HG03565 (cell line): ENCODE results near the gene ADGRF4.

ENCODE experiments used
- ATAC-seq: cut with Tn5 transposase; IDR thresholded peaks from one replicate; pipeline ENCODE4 v1.9.1; 2021; ENCODE audit warnings: mild to moderate bottlenecking, moderate library complexity; ENCODE audit not compliant: unreplicated experiment

Gene ADGRF4

DNA sequence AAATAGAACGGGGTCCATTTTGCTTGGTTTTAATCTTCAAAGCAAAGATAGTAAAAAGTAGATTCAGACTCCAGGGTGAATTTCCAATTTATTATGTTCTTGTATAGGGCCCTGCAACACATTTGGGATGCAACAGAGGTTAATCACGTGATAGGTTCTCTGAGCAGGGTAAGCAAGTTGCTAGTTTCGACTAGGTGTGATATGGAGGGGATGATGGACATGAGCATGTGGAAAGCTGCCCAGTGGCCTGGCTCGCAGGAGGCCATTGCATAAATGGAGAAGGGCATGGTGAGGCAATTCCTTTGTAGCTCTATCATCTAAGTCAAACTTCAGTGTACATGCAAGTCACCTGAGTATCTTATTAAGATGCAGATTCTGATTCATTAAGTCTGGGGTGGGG lies 17.7 kb upstream of the ADGRF4 start:
- ATAC-seq, result no peak

DNA sequence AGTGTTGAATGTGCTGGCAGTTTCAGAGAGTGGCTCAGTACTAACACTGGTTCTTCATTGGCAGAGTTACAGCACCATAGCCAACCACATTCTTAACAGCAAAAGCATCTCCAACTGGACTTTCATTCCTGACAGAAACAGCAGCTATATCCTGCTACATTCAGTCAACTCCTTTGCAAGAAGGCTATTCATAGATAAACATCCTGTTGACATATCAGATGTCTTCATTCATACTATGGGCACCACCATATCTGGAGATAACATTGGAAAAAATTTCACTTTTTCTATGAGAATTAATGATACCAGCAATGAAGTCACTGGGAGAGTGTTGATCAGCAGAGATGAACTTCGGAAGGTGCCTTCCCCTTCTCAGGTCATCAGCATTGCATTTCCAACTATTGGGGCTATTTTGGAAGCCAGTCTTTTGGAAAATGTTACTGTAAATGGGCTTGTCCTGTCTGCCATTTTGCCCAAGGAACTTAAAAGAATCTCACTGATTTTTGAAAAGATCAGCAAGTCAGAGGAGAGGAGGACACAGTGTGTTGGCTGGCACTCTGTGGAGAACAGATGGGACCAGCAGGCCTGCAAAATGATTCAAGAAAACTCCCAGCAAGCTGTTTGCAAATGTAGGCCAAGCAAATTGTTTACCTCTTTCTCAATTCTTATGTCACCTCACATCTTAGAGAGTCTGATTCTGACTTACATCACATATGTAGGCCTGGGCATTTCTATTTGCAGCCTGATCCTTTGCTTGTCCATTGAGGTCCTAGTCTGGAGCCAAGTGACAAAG lies 17.0 kb upstream of the ADGRF4 start:
- ATAC-seq, result no peak

DNA sequence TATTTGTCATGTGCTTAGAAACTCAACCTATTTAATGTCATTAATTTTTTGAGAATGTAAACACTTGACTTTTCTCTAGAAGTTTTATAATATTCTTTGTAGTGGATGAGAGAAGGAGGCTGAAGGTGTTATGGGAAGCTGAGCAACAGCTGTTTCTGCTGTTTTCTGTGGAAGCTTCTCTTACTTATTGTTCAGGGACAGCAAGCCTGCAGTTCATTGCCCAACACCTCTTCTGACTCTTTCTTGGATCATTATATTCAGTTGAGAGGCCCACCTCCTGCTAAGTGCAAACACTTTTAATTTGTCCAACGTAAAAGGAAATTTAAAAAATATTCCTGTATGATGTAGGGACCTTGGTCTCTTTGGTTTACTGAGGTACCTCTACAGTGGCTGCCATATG lies 12.0 kb upstream of the ADGRF4 start:
- no peak for ATAC-seq

DNA sequence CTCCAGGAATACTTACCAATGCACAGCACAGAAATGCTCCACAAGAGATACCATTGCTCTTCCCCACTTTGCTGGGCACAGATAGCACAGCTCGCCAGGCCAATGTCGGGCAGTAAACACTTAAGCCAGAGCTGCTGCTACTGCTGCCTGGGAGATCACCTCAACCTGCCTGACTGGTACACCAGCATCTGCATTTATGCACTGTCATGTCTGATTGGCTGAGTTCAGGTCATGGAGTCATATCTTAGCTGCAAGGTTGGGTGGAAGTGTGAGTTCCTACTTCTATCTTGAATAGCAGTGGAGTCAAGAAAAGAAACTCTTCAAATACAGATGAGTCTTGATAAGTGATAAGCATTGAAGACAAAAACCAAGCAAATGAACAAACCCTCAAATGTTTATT lies 10.9 kb upstream of the ADGRF4 start:
- ATAC-seq, result no peak

DNA sequence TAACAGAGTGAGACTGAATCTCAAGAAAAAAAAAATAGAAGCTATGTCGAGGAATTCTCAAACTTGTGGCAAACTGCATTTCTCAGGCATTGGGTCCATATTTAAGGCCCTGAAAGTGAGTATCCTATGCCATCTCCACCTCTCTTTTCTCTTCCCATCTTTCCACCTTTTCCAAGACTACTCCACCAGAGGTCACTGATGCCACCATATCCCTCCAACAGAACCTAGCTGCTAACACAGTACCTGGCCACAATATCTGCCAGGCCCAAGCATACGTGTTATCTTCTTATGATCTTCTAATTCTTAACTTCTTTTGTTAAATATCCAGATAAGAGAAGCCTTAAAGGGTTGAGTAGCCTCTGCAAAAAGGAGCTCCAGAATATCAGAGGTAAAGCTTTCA lies 8.2 kb upstream of the ADGRF4 start:
- no peak for ATAC-seq

DNA sequence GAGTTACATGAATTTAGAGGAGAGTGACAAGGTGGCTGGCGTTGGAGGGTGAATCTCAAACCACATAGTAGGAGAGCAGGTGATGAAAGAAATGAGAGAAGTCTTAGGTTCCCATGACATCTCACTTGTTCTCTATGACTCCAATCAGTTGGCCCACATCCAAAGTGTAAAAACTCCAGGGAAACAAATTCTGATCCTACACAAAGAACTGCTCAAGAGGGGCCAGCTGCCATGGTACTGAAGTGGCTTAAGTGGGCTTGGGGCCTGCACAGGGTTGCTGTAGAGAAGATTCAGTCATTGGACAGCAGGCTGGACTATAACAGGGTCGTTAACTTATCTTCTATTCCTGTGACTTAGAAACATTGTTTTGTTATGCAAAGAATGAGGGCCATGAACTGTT lies 7.6 kb upstream of the ADGRF4 start:
- ATAC-seq, result no peak

DNA sequence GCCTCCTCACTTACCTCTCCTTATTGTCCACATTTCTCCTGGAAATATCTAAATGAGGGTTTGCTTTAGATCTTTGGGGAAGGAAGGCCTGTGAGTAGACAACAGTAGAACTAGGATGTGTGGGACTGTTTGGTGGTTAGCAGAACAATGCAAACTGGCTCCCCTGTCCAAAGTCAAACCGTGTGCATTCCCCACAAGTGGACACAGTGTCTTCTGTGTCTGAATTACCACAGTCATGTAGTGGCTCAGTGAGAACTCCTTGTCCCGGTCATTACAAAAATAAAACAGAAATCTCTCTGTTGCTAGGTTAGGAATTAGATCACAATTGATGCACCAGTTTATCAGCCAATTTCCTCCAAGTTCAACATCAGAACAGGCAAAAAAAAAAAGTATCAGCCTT lies 455 bp upstream of the ADGRF4 start:
- no peak for ATAC-seq

DNA sequence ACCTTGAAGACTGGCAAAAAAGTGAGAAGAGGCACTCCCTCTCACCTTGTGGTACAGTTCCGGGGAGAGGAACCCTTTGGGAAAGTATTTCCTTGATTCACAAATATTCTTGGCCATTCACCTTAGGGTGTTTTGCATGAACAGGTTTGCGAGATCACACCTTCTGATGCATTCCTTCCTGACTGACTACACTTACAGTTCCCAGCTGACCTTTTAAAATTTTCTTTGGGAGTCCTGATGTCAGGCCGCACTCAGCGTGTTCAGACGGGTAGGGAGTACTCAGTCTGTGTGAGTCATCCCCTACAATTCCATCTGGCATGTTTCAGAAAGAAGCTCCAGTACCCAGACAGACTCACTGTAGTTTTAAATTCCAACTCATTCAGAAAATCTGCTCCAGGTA lies 1.7 kb downstream of the ADGRF4 start:
- no peak for ATAC-seq

DNA sequence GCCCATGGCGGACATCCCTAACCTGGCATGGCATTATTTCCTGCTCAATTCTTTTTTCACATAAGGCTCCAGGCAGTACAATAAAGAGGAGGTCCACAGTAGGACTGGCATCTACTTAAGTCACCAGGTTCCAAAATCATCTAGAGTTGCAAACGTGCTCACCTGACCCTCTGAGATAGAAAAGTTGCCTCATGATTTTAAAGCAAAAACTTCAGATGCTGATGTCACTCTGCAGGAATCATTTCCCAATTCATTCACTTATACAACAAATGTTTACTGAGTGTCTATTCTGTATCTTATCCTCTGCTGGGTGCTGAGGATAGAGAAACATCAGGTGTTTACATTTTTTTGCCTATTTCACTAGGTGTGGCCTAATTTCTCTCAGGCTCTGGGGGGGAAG lies 2.2 kb downstream of the ADGRF4 start:
- no peak for ATAC-seq

DNA sequence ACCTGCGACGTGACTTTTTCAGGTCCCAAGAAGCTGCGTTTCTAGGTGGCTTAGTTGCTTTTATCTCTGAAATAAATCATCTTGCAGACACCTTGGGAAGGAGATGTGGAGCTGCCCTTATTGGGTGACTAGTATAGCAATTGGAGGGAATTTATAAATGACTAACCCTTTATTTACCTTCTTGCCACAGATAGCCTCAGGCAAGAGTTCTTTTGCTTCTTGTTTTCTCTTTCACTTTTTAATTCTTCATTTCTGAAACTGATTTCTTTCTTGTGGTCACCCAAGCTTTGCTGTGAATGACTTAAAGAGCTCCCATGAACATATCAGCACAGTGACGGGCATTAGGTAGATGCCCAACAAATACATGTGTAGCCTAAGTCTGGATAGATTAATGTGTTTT lies 3.0 kb downstream of the ADGRF4 start:
- peak; percentile 90 for ATAC-seq

DNA sequence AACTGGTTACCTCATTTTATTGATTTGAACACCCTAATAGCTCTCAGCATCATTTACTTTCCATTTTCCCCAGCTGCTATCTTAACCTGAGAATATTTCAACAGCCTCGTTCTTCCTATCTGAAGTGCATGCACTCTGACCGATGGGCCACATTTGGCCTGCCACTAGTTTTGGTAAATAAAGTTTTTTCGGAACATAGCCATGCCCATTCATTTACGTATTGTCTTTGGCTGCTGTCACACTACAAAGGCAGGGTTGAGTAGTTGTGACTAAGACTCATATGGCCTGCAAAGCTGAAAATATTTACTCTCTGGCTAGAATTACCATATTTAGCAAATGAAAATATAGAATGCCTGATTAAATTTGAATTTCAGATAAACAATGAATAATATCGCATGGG lies 10.8 kb downstream of the ADGRF4 start:
- no peak for ATAC-seq

DNA sequence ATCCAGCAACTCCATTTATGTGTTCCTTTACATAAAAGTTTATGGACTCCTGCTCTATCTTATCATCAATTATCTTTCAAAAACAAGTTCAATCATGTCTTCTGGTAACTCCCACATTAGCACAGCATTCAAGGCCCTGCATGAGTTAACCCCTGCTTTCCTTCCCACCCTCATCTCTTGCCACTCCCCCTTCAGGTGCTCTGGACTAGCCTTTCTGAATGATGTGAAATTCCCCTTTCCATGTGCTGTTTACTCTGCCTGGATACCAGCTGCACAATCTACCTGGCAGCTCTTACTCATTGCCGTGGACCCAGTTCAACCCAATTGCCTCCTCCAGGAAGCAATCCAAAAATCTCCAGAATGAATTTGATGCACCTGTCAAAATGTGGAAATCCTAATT lies 11.9 kb downstream of the ADGRF4 start:
- no peak for ATAC-seq

DNA sequence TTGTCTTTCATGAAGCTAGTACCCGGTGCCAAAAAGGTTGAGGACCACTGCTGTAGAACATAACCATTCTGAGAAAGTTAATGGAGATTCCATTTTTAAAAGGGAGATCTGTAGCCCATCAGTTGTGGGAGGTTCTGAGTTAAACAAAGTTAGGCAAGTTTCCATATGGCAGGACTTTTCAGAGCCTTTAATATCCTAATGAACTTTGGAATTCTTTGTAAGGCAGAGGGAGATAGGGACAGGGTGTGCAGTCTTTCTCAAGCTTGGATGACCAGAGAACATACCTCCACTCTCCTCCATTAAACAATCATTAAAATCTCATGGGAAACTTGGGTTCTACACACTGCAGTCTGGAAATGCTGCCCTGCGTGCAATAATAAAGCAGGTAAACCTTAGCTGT lies 14.8 kb downstream of the ADGRF4 start:
- no peak for ATAC-seq

DNA sequence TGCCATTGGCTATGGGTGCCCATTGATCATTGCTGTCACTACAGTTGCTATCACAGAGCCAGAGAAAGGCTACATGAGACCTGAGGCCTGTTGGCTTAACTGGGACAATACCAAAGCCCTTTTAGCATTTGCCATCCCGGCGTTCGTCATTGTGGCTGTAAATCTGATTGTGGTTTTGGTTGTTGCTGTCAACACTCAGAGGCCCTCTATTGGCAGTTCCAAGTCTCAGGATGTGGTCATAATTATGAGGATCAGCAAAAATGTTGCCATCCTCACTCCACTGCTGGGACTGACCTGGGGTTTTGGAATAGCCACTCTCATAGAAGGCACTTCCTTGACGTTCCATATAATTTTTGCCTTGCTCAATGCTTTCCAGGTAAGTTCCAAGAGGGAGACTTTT lies 16.4 kb downstream of the ADGRF4 start:
- no peak for ATAC-seq

DNA sequence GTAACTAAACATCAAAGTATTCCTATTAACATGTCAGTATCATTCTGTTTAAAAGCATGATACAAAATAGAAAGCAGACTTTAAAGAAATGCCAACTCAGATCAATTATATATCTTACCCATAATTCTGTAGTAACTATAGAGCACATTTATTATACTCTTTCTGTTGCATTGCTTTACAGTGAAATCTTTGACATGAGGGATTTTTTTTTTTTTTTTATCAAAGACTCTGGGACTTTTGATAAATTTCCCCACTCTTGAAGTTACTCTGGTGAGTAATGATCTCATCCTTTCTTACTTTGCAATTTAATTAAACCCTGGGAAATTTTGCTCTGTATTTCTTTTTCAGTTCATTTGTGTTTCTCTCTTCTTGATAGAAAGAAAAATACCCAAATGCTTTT lies 17.4 kb downstream of the ADGRF4 start:
- ATAC-seq, result peak; percentile 40

DNA sequence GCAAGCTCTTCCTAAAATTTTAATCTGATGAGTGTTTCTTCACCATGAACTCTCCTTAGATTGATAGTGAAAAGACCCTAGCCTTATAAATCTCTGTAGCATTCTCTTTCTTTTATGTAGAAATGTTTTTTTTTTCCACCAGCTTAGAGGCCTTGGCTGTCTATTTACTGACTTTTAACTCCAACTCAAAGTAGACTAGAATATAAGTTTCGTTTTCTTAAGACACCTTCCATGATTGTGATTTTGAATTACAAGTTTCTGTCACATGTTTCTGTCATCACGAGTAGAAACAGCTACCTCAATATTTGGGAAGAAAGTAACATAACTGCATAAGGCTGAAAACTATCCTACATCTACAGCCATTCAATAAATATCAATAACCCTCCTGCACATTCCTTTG lies 17.8 kb downstream of the ADGRF4 start:
- ATAC-seq, result no peak

DNA sequence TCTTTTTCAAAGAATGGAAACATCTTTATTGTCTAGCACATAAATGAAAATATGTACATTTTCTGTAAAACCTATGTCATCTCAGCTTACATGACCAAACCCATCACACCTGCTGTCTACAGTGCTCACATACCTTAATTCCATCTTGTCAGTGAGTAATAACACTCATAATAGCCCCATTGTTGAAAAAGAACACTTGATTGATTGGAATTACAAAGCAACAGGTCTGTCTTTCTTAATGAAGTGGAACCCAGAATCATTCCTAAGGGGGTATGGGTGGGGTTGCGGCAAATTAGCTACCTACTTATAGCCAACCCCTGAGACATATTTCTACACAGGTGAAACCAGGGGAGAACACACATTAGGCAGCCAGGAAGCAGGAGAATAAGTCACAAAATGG lies 20.2 kb downstream of the ADGRF4 start:
- ATAC-seq, result no peak

DNA sequence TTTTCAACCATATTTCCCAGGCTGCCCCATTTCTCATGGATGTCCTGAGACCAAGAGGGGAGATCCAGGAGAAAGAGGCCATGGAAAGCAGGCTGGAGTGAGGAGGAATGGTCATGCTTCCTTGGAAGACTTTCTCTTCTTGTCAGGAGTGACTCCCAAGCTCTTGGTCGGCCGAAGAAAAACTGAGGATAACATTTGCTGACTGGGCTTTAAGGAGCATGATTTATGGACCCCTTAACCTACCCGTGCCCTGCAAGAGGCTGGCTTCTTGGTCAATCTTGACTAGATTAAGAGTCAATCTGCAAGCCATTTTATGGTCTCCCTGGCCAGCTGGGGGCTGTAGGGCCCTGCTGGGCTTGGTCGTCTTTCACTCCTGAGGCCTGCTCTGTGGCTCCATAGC lies 22.8 kb downstream of the ADGRF4 start:
- ATAC-seq, result no peak

DNA sequence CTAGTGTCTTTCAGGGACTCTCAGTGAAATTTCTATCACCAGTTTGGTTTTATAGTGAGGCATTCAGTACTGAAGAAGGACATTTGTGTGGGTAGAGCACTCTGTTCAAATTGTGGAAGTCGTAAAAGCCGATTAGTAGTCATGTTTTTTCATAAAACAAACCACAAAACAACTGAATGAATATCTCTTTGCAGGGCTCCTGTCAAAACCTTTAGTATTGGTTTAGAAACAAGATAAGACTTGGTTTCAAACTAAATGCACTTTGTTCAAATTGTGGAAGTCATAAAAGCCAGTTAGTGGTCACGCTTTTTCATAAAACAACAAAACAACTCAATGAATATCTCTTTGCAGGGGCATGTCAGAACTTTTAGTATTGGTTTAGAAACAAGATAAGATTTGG lies 23.8 kb downstream of the ADGRF4 start:
- peak; percentile 91 for ATAC-seq

DNA sequence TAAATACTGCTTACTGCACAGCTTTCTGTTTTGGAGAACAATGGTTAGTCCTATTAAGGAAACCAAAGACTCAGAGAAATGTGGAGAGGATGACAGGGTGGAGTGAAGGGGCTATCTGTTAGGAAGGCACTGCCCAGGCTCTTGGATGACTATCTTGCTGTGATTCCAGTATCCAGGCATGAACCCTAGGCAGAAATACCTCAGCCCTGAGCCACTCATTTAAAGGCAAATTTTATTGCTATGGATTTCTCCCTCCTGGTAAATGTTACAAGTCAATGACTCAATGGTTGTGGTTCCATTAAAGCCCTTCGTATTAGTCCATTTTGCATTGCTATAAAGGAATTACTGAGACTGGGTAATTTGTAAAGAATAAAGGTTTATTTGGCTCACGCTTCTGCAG lies 25.9 kb downstream of the ADGRF4 start:
- no peak for ATAC-seq

DNA sequence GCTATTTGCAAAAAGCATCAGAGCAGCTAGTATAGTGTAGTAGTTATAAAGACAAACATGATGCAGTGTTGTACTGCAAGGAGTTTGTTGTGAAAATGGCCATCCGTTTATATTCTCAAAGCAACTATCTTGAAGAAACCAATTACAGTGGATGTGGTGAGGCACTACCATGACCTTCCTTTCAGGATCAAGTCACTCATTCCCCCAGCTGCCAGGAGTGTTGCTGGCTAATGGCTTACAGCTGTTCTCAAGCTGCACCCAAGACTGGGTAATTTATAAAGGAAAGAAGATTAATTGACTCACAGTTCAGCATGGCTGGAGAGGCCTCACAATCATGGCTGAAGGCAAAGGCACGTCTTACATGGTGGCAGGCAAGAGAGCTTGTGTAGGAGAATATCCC lies 29.0 kb downstream of the ADGRF4 start:
- ATAC-seq, result no peak

DNA sequence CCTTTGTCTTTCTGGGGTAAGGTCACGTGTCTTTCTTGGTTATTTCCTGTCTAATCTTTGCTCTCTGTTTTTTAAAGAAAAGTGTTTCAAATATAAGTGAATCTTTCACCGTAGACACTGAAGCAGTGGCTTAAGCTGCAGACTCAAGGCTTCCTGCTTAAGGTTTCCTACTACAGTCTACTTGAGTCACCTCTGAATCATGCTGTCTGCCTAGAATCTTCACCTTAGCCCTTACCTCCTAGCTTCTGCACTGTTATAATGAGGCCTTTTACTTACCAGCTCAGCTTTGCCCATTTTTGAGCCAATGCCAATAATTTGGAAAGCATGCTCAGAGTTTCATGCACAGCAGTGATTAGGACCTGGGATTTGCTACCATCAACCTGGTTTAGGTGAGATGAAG lies 30.6 kb downstream of the ADGRF4 start:
- ATAC-seq, result no peak

DNA sequence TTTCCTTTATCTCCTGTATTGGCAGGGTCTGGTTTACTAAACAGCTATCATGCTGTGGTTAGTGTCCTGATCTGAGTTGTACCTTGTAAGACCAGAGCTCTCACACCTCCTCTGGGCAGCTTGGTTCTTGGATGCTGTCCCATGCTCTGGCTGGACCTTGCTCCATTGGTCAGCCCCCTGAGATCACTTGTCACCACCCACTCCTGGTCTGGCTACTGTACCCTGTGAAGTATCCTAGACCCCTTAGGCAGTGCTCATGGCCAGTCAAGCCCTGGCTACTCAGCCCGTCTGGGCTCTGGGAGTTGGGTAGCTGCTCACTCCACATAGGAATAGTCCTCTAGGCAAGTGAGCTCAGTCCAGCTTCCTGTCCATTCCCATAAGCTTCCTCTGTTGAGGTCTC lies 31.1 kb downstream of the ADGRF4 start:
- ATAC-seq, result no peak
